A673 (cell line): Measurements from ENCODE around the gene DMRT3.

Experiments
- EZH2 ChIP-seq: fragments of 200-600 bp; sonication (generic); IDR thresholded peaks from 2 replicates; pipeline ENCODE4 v1.6.1; 2017; ENCODE audit warnings: borderline replicate concordance, low read depth, mild to moderate bottlenecking, mixed read lengths, antibody characterized with exemption, low read length; ENCODE audit not compliant: poor library complexity, severe bottlenecking
- TF ChIP-seq, protein P1 (sequence below): fragments of 300-800, 200-600 bp; sonication (generic); conservative IDR thresholded peaks from 2 replicates; pipeline ENCODE4 v1.5.1; 2017; ENCODE audit warnings: low read depth, mild to moderate bottlenecking, antibody characterized with exemption, low read length, moderate library complexity, mixed read lengths

- TF ChIP-seq, protein P1, sequence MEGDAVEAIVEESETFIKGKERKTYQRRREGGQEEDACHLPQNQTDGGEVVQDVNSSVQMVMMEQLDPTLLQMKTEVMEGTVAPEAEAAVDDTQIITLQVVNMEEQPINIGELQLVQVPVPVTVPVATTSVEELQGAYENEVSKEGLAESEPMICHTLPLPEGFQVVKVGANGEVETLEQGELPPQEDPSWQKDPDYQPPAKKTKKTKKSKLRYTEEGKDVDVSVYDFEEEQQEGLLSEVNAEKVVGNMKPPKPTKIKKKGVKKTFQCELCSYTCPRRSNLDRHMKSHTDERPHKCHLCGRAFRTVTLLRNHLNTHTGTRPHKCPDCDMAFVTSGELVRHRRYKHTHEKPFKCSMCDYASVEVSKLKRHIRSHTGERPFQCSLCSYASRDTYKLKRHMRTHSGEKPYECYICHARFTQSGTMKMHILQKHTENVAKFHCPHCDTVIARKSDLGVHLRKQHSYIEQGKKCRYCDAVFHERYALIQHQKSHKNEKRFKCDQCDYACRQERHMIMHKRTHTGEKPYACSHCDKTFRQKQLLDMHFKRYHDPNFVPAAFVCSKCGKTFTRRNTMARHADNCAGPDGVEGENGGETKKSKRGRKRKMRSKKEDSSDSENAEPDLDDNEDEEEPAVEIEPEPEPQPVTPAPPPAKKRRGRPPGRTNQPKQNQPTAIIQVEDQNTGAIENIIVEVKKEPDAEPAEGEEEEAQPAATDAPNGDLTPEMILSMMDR, result no peak
- TF ChIP-seq EZH2, result no peak
These were observed 17.6 kb downstream of the DMRT3 start for GRCh38 chr9:994005-994404.
